Fibroblast of villous mesenchyme (primary cell): Measurements from ENCODE around the gene MTO1. TPM values are rescaled to one million over a fixed set of nuclear protein-coding genes. Genes with fewer than 3 reads are reported as not detected.

Source experiments
- DNase-seq: peaks from one replicate; pipeline ENCODE4 v3.0.0-alpha.2; 2010; ENCODE audit warnings: low read depth
- H3K4me3 ChIP-seq: 2 replicates; pipeline ENCODE4 v1.5.1; 2011; ENCODE audit warnings: low read depth, mild to moderate bottlenecking, low read length
- total RNA-seq: library from RNA; depleted of rRNA; stranded (reverse); fragments of >200 nt; gene quantifications from 2 replicates; pipeline ENCODE4 v1.2.3, GENCODE V29; 2012
- TF ChIP-seq, protein P1 (sequence below): IDR thresholded peaks from 2 replicates; pipeline ENCODE4 v1.5.1; 2012; ENCODE audit warnings: low read depth, mild to moderate bottlenecking, low read length; ENCODE audit not compliant: insufficient read depth

MTO1 gene
- total RNA-seq, 1 donor, result 59.2 TPM

DNA sequence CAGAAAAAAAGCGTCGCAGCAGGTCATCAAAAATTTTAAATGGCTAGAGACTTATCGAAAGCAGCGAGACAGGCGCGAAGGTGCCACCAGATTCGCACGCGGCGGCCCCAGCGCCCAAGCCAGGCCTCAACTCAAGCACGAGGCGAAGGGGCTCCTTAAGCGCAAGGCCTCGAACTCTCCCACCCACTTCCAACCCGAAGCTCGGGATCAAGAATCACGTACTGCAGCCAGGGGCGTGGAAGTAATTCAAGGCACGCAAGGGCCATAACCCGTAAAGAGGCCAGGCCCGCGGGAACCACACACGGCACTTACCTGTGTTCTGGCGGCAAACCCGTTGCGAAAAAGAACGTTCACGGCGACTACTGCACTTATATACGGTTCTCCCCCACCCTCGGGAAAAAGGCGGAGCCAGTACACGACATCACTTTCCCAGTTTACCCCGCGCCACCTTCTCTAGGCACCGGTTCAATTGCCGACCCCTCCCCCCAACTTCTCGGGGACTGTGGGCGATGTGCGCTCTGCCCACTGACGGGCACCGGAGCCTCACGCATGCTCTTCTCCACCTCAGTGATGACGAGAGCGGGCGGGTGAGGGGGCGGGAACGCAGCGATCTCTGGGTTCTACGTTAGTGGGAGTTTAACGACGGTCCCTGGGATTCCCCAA is 59.3 kb downstream of the MTO1 start, which contains the start of gene EEF1A1:
EEF1A1 (minus strand) TSS at position 345 of the 663 bp plus-strand sequence. CDS start 1,006 bp downstream, outside the sequence.
- H3K4me3 ChIP-seq, result peak within 1 kb of the TSS; percentile 80
- peak; percentile 100 for DNase-seq
- TF ChIP-seq, protein P1, sequence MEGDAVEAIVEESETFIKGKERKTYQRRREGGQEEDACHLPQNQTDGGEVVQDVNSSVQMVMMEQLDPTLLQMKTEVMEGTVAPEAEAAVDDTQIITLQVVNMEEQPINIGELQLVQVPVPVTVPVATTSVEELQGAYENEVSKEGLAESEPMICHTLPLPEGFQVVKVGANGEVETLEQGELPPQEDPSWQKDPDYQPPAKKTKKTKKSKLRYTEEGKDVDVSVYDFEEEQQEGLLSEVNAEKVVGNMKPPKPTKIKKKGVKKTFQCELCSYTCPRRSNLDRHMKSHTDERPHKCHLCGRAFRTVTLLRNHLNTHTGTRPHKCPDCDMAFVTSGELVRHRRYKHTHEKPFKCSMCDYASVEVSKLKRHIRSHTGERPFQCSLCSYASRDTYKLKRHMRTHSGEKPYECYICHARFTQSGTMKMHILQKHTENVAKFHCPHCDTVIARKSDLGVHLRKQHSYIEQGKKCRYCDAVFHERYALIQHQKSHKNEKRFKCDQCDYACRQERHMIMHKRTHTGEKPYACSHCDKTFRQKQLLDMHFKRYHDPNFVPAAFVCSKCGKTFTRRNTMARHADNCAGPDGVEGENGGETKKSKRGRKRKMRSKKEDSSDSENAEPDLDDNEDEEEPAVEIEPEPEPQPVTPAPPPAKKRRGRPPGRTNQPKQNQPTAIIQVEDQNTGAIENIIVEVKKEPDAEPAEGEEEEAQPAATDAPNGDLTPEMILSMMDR, result no peak

DNA sequence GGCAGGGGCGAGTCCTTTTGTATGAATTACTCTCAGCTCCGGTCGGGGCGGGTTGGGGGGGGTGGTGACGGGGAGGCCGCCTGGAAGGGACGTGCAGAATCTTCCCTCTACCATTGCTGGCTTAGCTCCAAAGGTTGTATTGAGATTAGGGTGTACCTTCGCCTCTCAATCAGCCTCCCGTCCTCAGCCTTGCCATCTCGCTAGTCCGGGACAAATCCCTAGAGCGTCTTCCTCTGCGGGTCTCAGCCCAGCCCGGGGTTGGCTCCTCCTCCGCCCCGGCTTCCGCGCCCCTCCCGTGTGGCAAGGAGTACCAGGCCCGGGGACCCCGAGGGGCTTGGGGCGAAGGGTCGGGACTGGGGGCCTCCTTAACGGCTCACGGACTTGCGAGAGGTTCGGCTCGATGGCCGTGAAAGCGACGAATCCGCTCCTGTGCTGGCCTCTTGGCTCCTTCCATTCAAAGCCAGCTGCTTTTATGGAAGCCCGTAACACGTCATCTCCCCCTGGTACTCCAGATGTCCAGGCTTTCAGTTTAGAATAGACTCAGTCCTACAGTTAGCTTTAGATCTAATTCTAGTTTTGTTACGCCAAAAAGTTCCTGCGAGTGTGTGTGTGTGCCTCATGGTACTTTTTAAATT is 59.9 kb downstream of the MTO1 start:
- H3K4me3 ChIP-seq, result peak overlapping the region; percentile 80
- DNase-seq, result peak; percentile 94
- TF ChIP-seq, protein P1, result no peak

GRCh38 chr6:73523434-73524123 is 62.0 kb downstream of the MTO1 start:
- peak overlapping the region; percentile 65 for H3K4me3 ChIP-seq
- TF ChIP-seq, protein P1, result no peak
- peak; percentile 50 for DNase-seq

GRCh38 chr6:73525546-73526330 is 64.2 kb downstream of the MTO1 start:
- no peak overlapping the region for H3K4me3 ChIP-seq
- TF ChIP-seq, protein P1, result no peak
- DNase-seq, result no peak

DNA sequence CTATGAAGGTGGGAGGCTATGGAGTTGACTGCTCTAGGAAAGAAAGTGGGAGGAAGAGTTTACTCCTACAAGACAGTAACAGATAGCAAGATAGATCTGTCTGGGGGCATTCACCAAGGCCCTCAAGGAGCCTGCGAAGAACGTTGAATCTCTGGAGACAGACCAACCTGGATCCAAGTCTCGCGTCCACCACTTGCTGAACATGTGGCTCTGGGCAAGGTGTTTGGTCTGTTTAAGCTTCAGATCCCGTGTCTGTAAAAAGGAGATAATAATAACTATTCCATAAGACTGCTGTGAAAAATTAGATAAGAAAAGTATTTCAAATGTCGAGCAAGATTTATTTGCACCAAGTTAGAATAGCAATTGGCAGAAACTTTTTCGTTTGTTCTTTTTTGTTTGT is 67.4 kb downstream of the MTO1 start:
- no peak overlapping the region for H3K4me3 ChIP-seq
- TF ChIP-seq, protein P1, result no peak
- DNase-seq, result no peak

- no peak overlapping the region for H3K4me3 ChIP-seq
- TF ChIP-seq, protein P1, result no peak
- DNase-seq, result no peak
These were observed 70.8 kb downstream of the MTO1 start for GRCh38 chr6:73532293-73532692.
